RWPE2 (cell line): ENCODE results near the gene SDHA.
"Not testable (repeated sequence)": the region's sequence is repeated elsewhere in the genome, so short reads cannot be mapped to it uniquely, and the experiment has no call there.

ENCODE experiments used
- ATAC-seq: fragments of 200-7000 bp; cut with Tn5 transposase; 3 replicates; pipeline ENCODE4 v1.9.1; 2021; ENCODE audit warnings: low read depth
- DNase-seq: peaks from one replicate; pipeline ENCODE4 v3.0.0-alpha.2; 2020; ENCODE audit warnings: low spot score
- H3K27ac ChIP-seq: fragments of 450-650 bp; 2 replicates; pipeline ENCODE4 v1.5.1; 2017; ENCODE audit warnings: mild to moderate bottlenecking; ENCODE audit not compliant: poor library complexity, severe bottlenecking
- H3K27me3 ChIP-seq: fragments of 250-450 bp; sonication (Bioruptor Pico); 2 replicates; pipeline ENCODE4 v1.5.1; 2021; ENCODE audit warnings: mild to moderate bottlenecking, moderate library complexity; ENCODE audit not compliant: insufficient read depth, poor library complexity, severe bottlenecking
- H3K36me3 ChIP-seq: fragments of 250-450 bp; sonication (Bioruptor Pico); 2 replicates; pipeline ENCODE4 v1.5.1; 2020; ENCODE audit warnings: low read depth, mild to moderate bottlenecking, moderate library complexity
- H3K4me1 ChIP-seq: fragments of 250-450 bp; sonication (Bioruptor Pico); 2 replicates; pipeline ENCODE4 v1.5.1; 2021; ENCODE audit warnings: mild to moderate bottlenecking, moderate library complexity; ENCODE audit not compliant: insufficient read depth, poor library complexity, severe bottlenecking
- H3K4me3 ChIP-seq: fragments of 250-450 bp; sonication (Bioruptor Pico); 2 replicates; pipeline ENCODE4 v1.5.1; 2021; ENCODE audit warnings: mild to moderate bottlenecking, moderate library complexity; ENCODE audit not compliant: severe bottlenecking
- H3K9me3 ChIP-seq: fragments of 250-450 bp; sonication (Bioruptor Pico); 2 replicates; pipeline ENCODE4 v1.5.1; 2021; ENCODE audit warnings: mild to moderate bottlenecking, moderate library complexity; ENCODE audit not compliant: severe bottlenecking
- CTCF ChIP-seq: fragments of 450-650 bp; IDR thresholded peaks from one replicate; pipeline ENCODE4 v1.5.1; 2017; ENCODE audit warnings: mild to moderate bottlenecking, moderate library complexity; ENCODE audit not compliant: poor library complexity, severe bottlenecking

Gene SDHA

GRCh38 chr5:218457-219291, 554 bp downstream of the SDHA start:
- Histone ChIP-seq H3K27me3 (no peaks in the 10 kb centered on the region), H3K4me3 (peak overlapping the region; percentile 75), H3K36me3 (peaks cover 24% of the 10 kb centered on the region), H3K27ac (peak overlapping the region; percentile 73), H3K4me1 (peaks cover 30% of the 10 kb centered on the region), H3K9me3 (no peaks in the 10 kb centered on the region)
- no peak for TF ChIP-seq CTCF
- DNase-seq (no peak), ATAC-seq (peak; percentile 68)

GRCh38 chr5:219460-219863, 1.3 kb downstream of the SDHA start:
- Histone ChIP-seq H3K36me3 (peaks cover 27% of the 10 kb centered on the region), H3K4me3 (peak overlapping the region; percentile 75), H3K27ac (peak overlapping the region; percentile 73), H3K4me1 (peaks cover 30% of the 10 kb centered on the region), H3K27me3 (no peaks in the 10 kb centered on the region), H3K9me3 (no peaks in the 10 kb centered on the region)
- ATAC-seq: peak; percentile 28; the same call in 1 of the 3 replicates
- no peak for TF ChIP-seq CTCF
- no peak for DNase-seq

GRCh38 chr5:219991-220390, 1.9 kb downstream of the SDHA start:
- peak overlapping the region; percentile 73 for H3K27ac ChIP-seq
- H3K4me1 ChIP-seq: peaks cover 30% of the 10 kb centered on the region
- peaks cover 32% of the 10 kb centered on the region for H3K36me3 ChIP-seq
- TF ChIP-seq CTCF: no peak
- ATAC-seq (no peak), DNase-seq (no peak)
- no peaks in the 10 kb centered on the region for H3K9me3 ChIP-seq
- H3K27me3 ChIP-seq: no peaks in the 10 kb centered on the region
- H3K4me3 ChIP-seq: peak overlapping the region; percentile 75

- H3K27ac ChIP-seq: peak overlapping the region; percentile 8
- not testable (repeated sequence) for ATAC-seq, H3K9me3 ChIP-seq, DNase-seq, H3K4me3 ChIP-seq, H3K27me3 ChIP-seq
- peaks cover 60% of the 10 kb centered on the region for H3K36me3 ChIP-seq
- peaks cover 27% of the 10 kb centered on the region for H3K4me1 ChIP-seq
Observed at GRCh38 chr5:222951-223715, 5.0 kb downstream of the SDHA start.

- no peak overlapping the region for H3K27ac ChIP-seq
- H3K9me3 ChIP-seq: no peaks in the 10 kb centered on the region
- DNase-seq (no peak), ATAC-seq (no peak)
- no peak for TF ChIP-seq CTCF
- H3K4me1 ChIP-seq: peaks cover 27% of the 10 kb centered on the region
- H3K27me3 ChIP-seq: no peaks in the 10 kb centered on the region
- H3K4me3 ChIP-seq: no peak overlapping the region
- peaks cover 66% of the 10 kb centered on the region for H3K36me3 ChIP-seq
Observed at GRCh38 chr5:223791-224190, 5.7 kb downstream of the SDHA start.
